Left ventricle myocardium inferior (tissue), 1 donor: ENCODE results near the gene CCDC78. TPM values are rescaled to one million over a fixed set of nuclear protein-coding genes. Genes with fewer than 3 reads are reported as not detected.
A peak's percentile ranks its signal among the peaks of the same experiment; 100 is the strongest.

ENCODE experiments used
- DNase-seq: peaks from one replicate; pipeline ENCODE4 v3.0.0-alpha.2; 2020
- H3K27ac ChIP-seq: fragments of 200-600 bp; replicated peaks from 2 replicates; pipeline ENCODE4 v1.8.0; 2021
- H3K27me3 ChIP-seq: fragments of 200-600 bp; 2 replicates; pipeline ENCODE4 v1.8.0; 2021; ENCODE audit warnings: low read depth
- H3K36me3 ChIP-seq: fragments of 200-600 bp; 2 replicates; pipeline ENCODE4 v1.8.0; 2021
- H3K4me1 ChIP-seq: fragments of 200-600 bp; 2 replicates; pipeline ENCODE4 v1.8.0; 2021
- H3K4me3 ChIP-seq: fragments of 200-600 bp; 2 replicates; pipeline ENCODE4 v1.8.0; 2021; ENCODE audit warnings: mild to moderate bottlenecking, moderate library complexity
- H3K9me3 ChIP-seq: fragments of 200-600 bp; replicated peaks from 2 replicates; pipeline ENCODE4 v1.8.0; 2021
- intact Hi-C: fragments of 100-400 bp; cut with micrococcal nuclease; formaldehyde crosslinking; loops from one replicate; pipeline ENCODE4 v1.11.0; 2022
- total RNA-seq: library from RNA; stranded (reverse); fragmentation: NEBNext Ultra II Directional; extraction: Animal tissue kit (Norgen Biotek cat#: 25700); gene quantifications from one replicate; pipeline ENCODE4 v1.2.1, GENCODE V29; 2021
- TF ChIP-seq, protein P1 (sequence below): fragments of 200-600 bp; IDR thresholded peaks from 2 replicates; pipeline ENCODE4 v1.8.0; 2021; ENCODE audit warnings: antibody characterized with exemption, mild to moderate bottlenecking, borderline replicate concordance
- donor health status: DM: no; HTN: yes; CAD: no; lungs with severe emphysema.

CCDC78 gene
- total RNA-seq, 1 donor from 2014 or later, result 0.49 TPM

DNA sequence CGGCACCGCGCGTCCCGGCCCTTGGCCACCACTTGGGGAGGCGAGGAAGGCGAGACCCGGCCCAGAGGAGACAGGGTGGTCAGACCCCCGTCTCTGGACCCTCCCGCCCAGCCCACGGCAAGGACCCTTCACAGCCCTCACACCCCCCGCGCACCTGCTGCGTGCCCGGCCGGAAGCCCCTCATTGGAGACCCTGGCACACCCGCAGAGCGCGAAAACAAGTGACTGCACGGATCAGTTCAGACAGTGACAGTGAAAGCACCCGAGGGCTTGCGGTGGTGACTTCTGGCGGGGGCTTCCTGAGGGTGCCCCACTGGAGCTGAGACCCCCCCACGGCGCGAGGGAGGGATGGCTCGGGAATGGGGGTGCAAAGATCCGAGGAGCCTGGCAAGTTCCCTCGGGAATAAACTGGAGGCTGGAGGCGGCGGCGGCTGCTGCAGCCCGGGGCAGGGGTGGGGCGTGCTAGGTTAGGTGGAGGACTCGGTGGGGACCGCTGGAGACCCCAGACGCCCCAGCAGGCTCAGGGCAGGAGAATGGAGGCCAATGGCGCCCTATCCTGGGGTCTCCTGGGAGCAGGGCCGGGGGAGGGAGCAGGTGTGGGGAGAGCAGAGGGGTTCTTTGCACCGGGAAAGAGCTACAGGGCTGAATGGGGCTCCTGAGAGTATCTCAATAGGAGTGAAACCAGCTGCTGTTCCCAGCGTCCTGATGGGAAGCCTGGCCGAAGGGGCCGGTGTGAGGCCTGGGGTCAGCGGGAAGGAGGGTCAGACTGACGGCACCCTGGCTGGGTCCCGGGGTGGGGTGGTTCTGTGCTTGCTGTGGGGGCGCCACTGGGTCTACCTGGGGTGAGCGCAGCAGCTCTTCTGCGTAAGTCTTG is 19.8 kb downstream of the CCDC78 start:
- peaks cover 98% of the 10 kb centered on the region for H3K27me3 ChIP-seq
- no peak overlapping the region for H3K27ac ChIP-seq
- intact Hi-C loops, result no loop called here
- no peak for DNase-seq
- H3K36me3 ChIP-seq, result no peaks in the 10 kb centered on the region
- peaks cover 13% of the 10 kb centered on the region for H3K4me1 ChIP-seq
- no peaks in the 10 kb centered on the region for H3K9me3 ChIP-seq
- H3K4me3 ChIP-seq, result peak overlapping the region; percentile 21
- TF ChIP-seq, protein P1, sequence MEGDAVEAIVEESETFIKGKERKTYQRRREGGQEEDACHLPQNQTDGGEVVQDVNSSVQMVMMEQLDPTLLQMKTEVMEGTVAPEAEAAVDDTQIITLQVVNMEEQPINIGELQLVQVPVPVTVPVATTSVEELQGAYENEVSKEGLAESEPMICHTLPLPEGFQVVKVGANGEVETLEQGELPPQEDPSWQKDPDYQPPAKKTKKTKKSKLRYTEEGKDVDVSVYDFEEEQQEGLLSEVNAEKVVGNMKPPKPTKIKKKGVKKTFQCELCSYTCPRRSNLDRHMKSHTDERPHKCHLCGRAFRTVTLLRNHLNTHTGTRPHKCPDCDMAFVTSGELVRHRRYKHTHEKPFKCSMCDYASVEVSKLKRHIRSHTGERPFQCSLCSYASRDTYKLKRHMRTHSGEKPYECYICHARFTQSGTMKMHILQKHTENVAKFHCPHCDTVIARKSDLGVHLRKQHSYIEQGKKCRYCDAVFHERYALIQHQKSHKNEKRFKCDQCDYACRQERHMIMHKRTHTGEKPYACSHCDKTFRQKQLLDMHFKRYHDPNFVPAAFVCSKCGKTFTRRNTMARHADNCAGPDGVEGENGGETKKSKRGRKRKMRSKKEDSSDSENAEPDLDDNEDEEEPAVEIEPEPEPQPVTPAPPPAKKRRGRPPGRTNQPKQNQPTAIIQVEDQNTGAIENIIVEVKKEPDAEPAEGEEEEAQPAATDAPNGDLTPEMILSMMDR, result no peak

DNA sequence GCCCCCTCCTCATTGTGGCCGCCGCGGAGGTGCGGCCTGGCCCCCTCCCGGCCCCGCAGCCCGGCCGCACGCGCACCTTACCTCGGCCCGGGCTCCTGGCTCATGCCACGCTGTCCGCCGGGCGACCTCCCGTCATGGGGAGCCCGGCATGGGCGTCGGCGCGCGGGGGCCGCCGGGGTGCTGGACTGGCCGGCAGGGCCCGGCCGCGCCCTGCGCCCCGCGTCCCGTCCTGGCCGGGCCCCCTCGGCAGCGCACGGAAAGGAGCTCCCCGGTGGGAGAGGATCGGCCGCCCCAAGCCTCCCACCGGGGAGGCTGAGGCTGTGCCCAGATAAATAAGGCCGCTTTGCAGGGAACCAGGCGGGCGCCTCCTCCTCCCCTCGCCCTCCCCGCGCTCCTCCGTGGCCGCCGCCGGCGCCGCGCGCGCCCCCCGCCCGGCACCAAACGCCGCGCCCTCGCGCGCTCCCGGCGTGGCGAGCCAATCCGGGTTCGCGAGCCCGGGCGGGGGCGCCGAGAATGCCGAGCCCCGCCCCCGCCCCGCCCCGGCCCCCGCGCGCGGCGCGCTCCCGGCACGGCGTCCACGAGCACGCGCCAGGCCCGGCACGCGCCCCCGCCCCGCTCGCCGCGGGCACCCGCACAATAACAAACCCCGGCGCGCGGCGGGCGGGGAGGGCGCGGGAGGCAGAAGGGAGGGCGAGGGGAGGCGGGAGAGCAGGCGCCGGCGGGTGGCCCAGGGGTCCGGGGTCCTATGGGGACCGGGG is 20.6 kb downstream of the CCDC78 start, which contains the start of gene FBXL16:
TSS of gene FBXL16 (minus strand) at position 371 of the 758 bp plus-strand sequence. CDS start 8,396 bp downstream, outside the sequence.
- Histone ChIP-seq H3K27me3 (peaks cover 98% of the 10 kb centered on the region), H3K4me1 (peaks cover 18% of the 10 kb centered on the region), H3K36me3 (no peaks in the 10 kb centered on the region), H3K27ac (no peak within 1 kb of the TSS), H3K4me3 (peak within 1 kb of the TSS; percentile 29), H3K9me3 (no peaks in the 10 kb centered on the region)
- DNase-seq, result no peak
- TF ChIP-seq, protein P1, result no peak
- intact Hi-C loops, result no loop called here

DNA sequence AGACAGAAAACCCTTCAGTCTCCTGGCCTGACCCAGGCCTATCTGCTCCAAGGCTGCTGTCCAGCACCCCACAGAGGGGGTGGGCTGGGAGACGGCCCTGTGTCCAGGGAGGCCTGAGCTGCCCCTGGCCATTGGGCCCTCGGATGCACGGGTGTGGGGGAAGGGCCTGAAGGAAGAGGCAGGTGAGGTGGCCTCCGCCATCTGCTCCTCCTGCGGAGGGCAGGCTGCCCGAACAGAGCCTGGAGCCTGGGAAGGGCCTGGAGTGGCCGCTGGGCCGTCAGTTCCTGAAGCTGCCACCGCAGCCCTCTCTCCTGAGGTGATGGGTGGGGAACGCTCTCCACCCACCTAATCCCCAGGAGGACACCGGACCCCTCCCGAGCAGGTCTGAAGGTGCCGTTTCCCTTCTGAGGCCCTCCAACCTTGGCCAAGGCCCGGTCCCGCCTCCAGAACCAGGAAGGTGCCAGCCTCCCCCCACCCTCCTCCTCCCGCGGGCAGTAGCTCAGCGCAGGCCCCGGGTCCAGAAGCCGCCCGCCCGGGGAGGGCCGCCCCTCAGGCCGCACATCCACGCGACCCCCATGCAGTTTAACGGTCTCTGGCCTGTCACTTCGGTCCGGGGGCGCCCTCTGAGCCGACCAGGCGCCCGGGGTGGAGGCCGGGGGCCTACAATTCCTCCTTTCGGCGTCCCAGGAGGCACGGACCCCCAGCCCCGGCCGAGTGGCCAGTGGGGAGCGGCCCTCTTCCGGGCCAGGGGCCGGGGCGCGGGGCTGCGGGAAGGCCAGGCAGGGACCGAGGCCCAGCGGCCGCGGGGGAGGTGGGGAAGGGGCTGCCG is 21.5 kb downstream of the CCDC78 start:
- no peak for DNase-seq
- peaks cover 98% of the 10 kb centered on the region for H3K27me3 ChIP-seq
- peaks cover 17% of the 10 kb centered on the region for H3K4me1 ChIP-seq
- H3K36me3 ChIP-seq, result no peaks in the 10 kb centered on the region
- no peak overlapping the region for H3K4me3 ChIP-seq
- intact Hi-C loops, result no loop called here
- no peaks in the 10 kb centered on the region for H3K9me3 ChIP-seq
- H3K27ac ChIP-seq, result no peak overlapping the region
- TF ChIP-seq, protein P1, result no peak

DNA sequence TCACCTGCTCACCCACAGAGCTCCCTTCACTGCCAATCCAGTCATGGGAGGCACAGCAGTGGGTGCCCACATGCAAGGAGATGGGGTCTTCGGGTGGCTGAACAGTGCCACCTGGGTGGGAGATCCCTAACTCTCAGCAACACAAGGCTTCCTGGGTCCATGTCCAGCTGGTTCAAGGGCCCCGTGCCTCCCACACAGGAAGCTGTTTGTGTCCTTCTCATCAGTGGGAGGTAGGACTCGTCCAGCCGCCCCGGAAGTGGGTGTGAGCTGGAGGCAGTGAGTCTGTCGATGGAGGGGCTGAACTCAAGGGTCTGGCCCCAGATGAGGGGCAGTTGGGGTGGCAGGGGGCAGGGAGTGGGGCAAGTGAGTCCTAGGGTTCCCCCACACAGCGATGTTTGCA is 22.2 kb downstream of the CCDC78 start:
- H3K4me3 ChIP-seq, result no peak overlapping the region
- H3K36me3 ChIP-seq, result no peaks in the 10 kb centered on the region
- peaks cover 15% of the 10 kb centered on the region for H3K4me1 ChIP-seq
- no peak for DNase-seq
- no peaks in the 10 kb centered on the region for H3K9me3 ChIP-seq
- peaks cover 98% of the 10 kb centered on the region for H3K27me3 ChIP-seq
- TF ChIP-seq, protein P1, result no peak
- H3K27ac ChIP-seq, result no peak overlapping the region
- intact Hi-C loops, result no loop called here

DNA sequence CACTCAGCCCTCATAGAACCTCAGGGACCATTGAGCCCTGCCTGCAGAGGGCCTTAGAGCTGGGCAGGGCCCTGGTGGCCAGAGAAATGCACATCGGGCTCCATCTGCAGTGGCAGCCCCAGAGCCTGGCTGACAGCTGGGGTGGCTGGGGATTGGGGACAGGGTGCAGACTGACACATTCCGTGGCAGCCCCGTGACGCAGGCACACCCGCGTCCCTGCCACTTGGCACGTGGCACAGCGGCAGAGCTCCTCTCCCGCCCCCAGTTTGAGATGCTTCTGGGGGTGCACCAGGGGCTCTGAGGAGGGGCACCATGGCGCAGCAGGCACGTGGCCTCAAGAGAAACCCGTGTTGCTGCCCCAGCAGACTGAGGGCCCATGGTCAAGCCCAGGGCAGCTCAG is 22.8 kb downstream of the CCDC78 start:
- TF ChIP-seq, protein P1, result no peak
- Histone ChIP-seq H3K27ac (no peak overlapping the region), H3K4me3 (no peak overlapping the region), H3K9me3 (no peaks in the 10 kb centered on the region), H3K27me3 (peaks cover 98% of the 10 kb centered on the region), H3K4me1 (peaks cover 15% of the 10 kb centered on the region), H3K36me3 (no peaks in the 10 kb centered on the region)
- no peak for DNase-seq
- intact Hi-C loops, result no loop called here
